ENCODE measurements around the gene ZNRF2. TPM values are rescaled to one million over a fixed set of nuclear protein-coding genes. Genes with fewer than 3 reads are reported as not detected.
"Not testable (repeated sequence)": the region's sequence is repeated elsewhere in the genome, so short reads cannot be mapped to it uniquely, and the experiment has no call there.

ZNRF2 gene
- total RNA-seq, 1 donor from 2014 or later: 11.2 TPM

GRCh38 chr7:30298409-30298808, 14.0 kb downstream of the ZNRF2 start:
- H3K36me3 Mint-ChIP-seq; H3K4me1 Mint-ChIP-seq (ENCODE audit: unreplicated experiment); H3K9me3 Mint-ChIP-seq; H3K27ac Mint-ChIP-seq; DNase-seq (ENCODE audit: extremely low spot score, unreplicated experiment); H3K27me3 Mint-ChIP-seq; H3K4me3 Mint-ChIP-seq: not testable (repeated sequence)

GRCh38 chr7:30301751-30302150, 17.4 kb downstream of the ZNRF2 start:
- H3K9me3 Mint-ChIP-seq: no peaks in the 10 kb centered on the region
- TF ChIP-seq CTCF (conservative IDR thresholded peaks at IDR 0.05): no peak
- no peaks in the 10 kb centered on the region for H3K27me3 Mint-ChIP-seq
- peaks cover 13% of the 10 kb centered on the region for H3K4me1 Mint-ChIP-seq (ENCODE audit: unreplicated experiment)
- no peak for DNase-seq (ENCODE audit: extremely low spot score, unreplicated experiment)
- no peak overlapping the region for H3K4me3 Mint-ChIP-seq
- no peaks in the 10 kb centered on the region for H3K36me3 Mint-ChIP-seq
- peak overlapping the region; percentile 32 for H3K27ac Mint-ChIP-seq

- no peak for TF ChIP-seq CTCF (conservative IDR thresholded peaks at IDR 0.05)
These were observed 18.4 kb downstream of the ZNRF2 start for GRCh38 chr7:30302656-30303311.

GRCh38 chr7:30303312-30304039, 19.1 kb downstream of the ZNRF2 start:
- Mint-ChIP-seq H3K4me3 (no peak overlapping the region), H3K27me3 (no peaks in the 10 kb centered on the region), H3K27ac (no peak overlapping the region), H3K4me1 (ENCODE audit: unreplicated experiment) (peaks cover 10% of the 10 kb centered on the region), H3K9me3 (no peaks in the 10 kb centered on the region), H3K36me3 (no peaks in the 10 kb centered on the region)
- DNase-seq (ENCODE audit: extremely low spot score, unreplicated experiment): no peak
- TF ChIP-seq CTCF (conservative IDR thresholded peaks at IDR 0.05): no peak

More at GRCh38 chr7:30302656-30303311, 18.4 kb downstream of the ZNRF2 start:
- no peak for DNase-seq (ENCODE audit: extremely low spot score, unreplicated experiment)
- peaks cover 13% of the 10 kb centered on the region for H3K4me1 Mint-ChIP-seq (ENCODE audit: unreplicated experiment)
- H3K27me3 Mint-ChIP-seq: no peaks in the 10 kb centered on the region
- no peak overlapping the region for H3K27ac Mint-ChIP-seq
- H3K9me3 Mint-ChIP-seq: no peaks in the 10 kb centered on the region
- no peaks in the 10 kb centered on the region for H3K36me3 Mint-ChIP-seq
- no peak overlapping the region for H3K4me3 Mint-ChIP-seq

- no peak for DNase-seq (ENCODE audit: extremely low spot score, unreplicated experiment)
- TF ChIP-seq CTCF (conservative IDR thresholded peaks at IDR 0.05): no peak
- Mint-ChIP-seq H3K27ac (no peak overlapping the region), H3K4me1 (ENCODE audit: unreplicated experiment) (peaks cover 8% of the 10 kb centered on the region), H3K4me3 (no peak overlapping the region), H3K36me3 (no peaks in the 10 kb centered on the region), H3K27me3 (no peaks in the 10 kb centered on the region), H3K9me3 (no peaks in the 10 kb centered on the region)
These were observed 19.9 kb downstream of the ZNRF2 start for GRCh38 chr7:30304177-30304884.

GRCh38 chr7:30306976-30307375, 22.6 kb downstream of the ZNRF2 start:
- no peaks in the 10 kb centered on the region for H3K27me3 Mint-ChIP-seq
- H3K36me3 Mint-ChIP-seq: no peaks in the 10 kb centered on the region
- no peak for DNase-seq (ENCODE audit: extremely low spot score, unreplicated experiment)
- H3K4me3 Mint-ChIP-seq: no peak overlapping the region
- no peak for TF ChIP-seq CTCF (conservative IDR thresholded peaks at IDR 0.05)
- H3K27ac Mint-ChIP-seq: no peak overlapping the region
- H3K4me1 Mint-ChIP-seq (ENCODE audit: unreplicated experiment): peaks cover 15% of the 10 kb centered on the region
- H3K9me3 Mint-ChIP-seq: no peaks in the 10 kb centered on the region
